Neutrophil (primary cell): Measurements from ENCODE around the gene DSEL.

Experiments used
- H3K27ac ChIP-seq: fragments of 200-600 bp; sonication (generic); 2 replicates; pipeline ENCODE4 v1.5.1; 2016; ENCODE audit warnings: mild to moderate bottlenecking, moderate library complexity
- H3K27me3 ChIP-seq: fragments of 200-600 bp; sonication (generic); 2 replicates; pipeline ENCODE4 v1.6.0; 2016; ENCODE audit warnings: mild to moderate bottlenecking
- H3K36me3 ChIP-seq: fragments of 200-600 bp; sonication (generic); 2 replicates; pipeline ENCODE4 v1.5.1; 2017
- H3K4me1 ChIP-seq, 2 experiments: fragments of 200-600 bp in 1 of 2; sonication (generic) in 1 of 2; 1 replicate in 1 of 2; 2 replicates in 1 of 2; pipeline versions ENCODE4 v1.5.1 to v1.6.1; 2013 to 2016; ENCODE audit warnings: low read depth in 1 of 2, low read length in 1 of 2, mild to moderate bottlenecking in 1 of 2, moderate library complexity in 1 of 2; ENCODE audit not compliant: control insufficient read depth in 1 of 2, insufficient read depth in 1 of 2
- H3K4me3 ChIP-seq, 2 experiments: fragments of 200-600 bp in 1 of 2; sonication (generic) in 1 of 2; 1 replicate in 1 of 2; 2 replicates in 1 of 2; pipeline ENCODE4 v1.5.1; 2013 to 2016; ENCODE audit warnings: low read depth in 1 of 2, low read length in 1 of 2, mild to moderate bottlenecking in 1 of 2, moderate library complexity in 1 of 2
- H3K9me3 ChIP-seq: fragments of 200-600 bp; sonication (generic); 2 replicates; pipeline ENCODE4 v1.5.1; 2016
- TF ChIP-seq, protein P1 (sequence below): fragments of 200-600 bp; sonication (generic); IDR thresholded peaks from 2 replicates; pipeline ENCODE4 v1.5.1; 2016; ENCODE audit warnings: antibody characterized with exemption

Gene DSEL

DNA sequence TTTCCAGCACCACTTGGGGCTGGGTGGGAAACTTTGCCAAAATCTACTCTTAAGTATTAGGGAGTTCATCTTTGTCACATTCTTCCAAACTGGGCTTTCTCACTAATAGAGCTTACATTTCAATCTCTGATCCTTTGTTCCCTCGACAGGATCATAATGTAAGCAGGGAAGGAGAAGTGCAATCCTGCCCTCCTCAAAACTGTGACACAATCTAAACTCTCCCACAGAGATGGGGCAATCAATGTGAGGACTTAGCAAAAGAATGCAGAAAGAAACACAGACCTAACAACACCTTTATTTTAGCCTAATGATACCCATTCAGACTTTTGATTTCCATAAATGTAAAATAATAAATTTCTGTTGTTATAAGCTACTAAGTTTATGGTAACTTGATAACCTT, 40.8 kb downstream of the DSEL start:
- H3K27ac ChIP-seq, result no peak overlapping the region
- H3K36me3 ChIP-seq, result no peaks in the 10 kb centered on the region
- no peaks in the 10 kb centered on the region for H3K9me3 ChIP-seq
- no peak overlapping the region for H3K4me3 ChIP-seq
- TF ChIP-seq, protein P1, sequence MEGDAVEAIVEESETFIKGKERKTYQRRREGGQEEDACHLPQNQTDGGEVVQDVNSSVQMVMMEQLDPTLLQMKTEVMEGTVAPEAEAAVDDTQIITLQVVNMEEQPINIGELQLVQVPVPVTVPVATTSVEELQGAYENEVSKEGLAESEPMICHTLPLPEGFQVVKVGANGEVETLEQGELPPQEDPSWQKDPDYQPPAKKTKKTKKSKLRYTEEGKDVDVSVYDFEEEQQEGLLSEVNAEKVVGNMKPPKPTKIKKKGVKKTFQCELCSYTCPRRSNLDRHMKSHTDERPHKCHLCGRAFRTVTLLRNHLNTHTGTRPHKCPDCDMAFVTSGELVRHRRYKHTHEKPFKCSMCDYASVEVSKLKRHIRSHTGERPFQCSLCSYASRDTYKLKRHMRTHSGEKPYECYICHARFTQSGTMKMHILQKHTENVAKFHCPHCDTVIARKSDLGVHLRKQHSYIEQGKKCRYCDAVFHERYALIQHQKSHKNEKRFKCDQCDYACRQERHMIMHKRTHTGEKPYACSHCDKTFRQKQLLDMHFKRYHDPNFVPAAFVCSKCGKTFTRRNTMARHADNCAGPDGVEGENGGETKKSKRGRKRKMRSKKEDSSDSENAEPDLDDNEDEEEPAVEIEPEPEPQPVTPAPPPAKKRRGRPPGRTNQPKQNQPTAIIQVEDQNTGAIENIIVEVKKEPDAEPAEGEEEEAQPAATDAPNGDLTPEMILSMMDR, result no peak
- no peaks in the 10 kb centered on the region for H3K27me3 ChIP-seq
- no peaks in the 10 kb centered on the region for H3K4me1 ChIP-seq

DNA sequence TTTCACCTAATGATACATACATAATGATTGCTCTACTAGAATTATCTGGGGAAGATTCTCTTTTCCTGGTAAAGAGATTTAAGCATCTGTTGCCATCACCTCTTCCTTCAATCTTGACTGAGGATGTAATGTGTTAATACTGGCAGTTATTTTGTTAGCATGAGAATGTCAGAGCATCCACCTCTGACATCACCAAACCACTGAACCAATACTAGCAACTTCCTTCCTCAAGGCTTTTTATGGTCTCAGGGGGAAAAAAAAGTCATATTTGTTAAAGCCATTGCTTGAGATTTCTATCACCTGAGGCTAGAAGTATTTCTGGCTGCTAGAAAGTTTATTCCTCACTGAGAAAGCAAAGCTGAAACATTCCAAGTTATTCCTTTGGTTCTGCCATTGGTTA, 48.5 kb downstream of the DSEL start:
- H3K4me3 ChIP-seq, result no peak overlapping the region

DNA sequence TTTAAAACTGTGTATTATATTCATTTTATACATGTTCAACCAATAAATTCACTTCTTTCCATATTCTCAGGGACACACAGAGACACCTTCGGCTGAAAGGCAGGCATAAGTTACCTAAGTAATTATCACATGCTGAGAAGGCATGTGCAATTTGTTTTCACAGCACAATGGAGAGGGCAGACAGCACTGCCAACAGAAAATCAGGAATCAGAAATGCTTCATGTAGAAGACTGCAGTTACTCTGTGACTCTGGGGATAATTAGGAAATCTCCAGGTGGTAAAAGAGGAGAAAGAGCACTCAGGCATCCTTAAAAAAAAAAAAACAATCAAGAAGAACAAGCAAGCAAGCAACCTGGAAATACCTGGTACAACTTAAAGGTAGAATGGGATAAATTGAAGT, 49.3 kb downstream of the DSEL start:
- no peaks in the 10 kb centered on the region for H3K9me3 ChIP-seq
- H3K27ac ChIP-seq, result no peak overlapping the region
- no peaks in the 10 kb centered on the region for H3K36me3 ChIP-seq
- H3K27me3 ChIP-seq, result no peaks in the 10 kb centered on the region
- no peak overlapping the region for H3K4me3 ChIP-seq
- TF ChIP-seq, protein P1, result no peak
- H3K4me1 ChIP-seq, result no peaks in the 10 kb centered on the region

More for the DNA sequence above, 48.5 kb downstream of the DSEL start:
- Histone ChIP-seq H3K36me3 (no peaks in the 10 kb centered on the region), H3K4me1 (no peaks in the 10 kb centered on the region), H3K27ac (no peak overlapping the region), H3K9me3 (no peaks in the 10 kb centered on the region), H3K27me3 (no peaks in the 10 kb centered on the region)
- TF ChIP-seq, protein P1, result no peak

DNA sequence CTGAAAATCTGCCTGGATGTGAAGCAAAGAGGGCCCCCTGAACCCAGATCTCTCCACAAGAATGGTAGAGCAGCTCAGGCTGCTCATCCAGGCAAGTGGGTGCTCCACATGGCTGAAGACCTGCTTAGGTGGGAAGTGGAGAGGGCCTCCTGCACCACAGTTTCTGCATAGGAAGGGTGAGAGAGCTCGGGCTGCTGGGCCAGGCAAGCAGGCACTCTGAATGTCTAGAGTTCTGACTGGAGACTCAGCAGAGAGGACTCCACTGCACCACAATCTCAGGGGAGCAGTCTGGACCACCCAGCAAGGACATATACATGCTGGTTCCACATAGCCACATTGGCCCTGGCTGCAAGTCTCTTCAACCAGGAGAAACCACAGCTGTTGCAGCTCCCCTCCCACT, 52.0 kb downstream of the DSEL start:
- no peaks in the 10 kb centered on the region for H3K4me1 ChIP-seq
- no peak overlapping the region for H3K27ac ChIP-seq
- H3K36me3 ChIP-seq, result no peaks in the 10 kb centered on the region
- TF ChIP-seq, protein P1, result no peak
- H3K9me3 ChIP-seq, result no peaks in the 10 kb centered on the region
- no peak overlapping the region for H3K4me3 ChIP-seq
- H3K27me3 ChIP-seq, result no peaks in the 10 kb centered on the region

DNA sequence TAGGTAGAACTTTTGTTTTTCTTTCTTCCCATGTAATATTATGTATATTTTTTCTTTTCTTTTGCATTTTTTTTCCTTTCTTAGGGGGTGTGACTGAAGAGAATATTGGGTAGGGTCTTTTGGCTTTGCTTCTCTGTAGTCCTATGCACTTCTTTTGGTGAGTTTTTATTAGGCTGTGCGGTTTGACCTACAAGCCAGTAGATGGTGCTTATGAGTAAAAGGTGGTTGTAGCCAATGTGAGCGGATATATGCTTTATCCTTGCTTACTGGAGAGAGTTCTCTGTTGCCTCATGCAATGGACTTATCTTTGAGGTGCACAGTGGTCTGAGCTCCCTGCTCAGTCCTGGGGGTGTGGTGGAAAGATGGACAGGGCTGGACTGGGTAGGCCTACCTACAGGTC, 52.7 kb downstream of the DSEL start:
- H3K36me3 ChIP-seq, result no peaks in the 10 kb centered on the region
- H3K27ac ChIP-seq, result no peak overlapping the region
- no peaks in the 10 kb centered on the region for H3K27me3 ChIP-seq
- no peaks in the 10 kb centered on the region for H3K4me1 ChIP-seq
- H3K4me3 ChIP-seq, result no peak overlapping the region
- no peaks in the 10 kb centered on the region for H3K9me3 ChIP-seq
- TF ChIP-seq, protein P1, result no peak

DNA sequence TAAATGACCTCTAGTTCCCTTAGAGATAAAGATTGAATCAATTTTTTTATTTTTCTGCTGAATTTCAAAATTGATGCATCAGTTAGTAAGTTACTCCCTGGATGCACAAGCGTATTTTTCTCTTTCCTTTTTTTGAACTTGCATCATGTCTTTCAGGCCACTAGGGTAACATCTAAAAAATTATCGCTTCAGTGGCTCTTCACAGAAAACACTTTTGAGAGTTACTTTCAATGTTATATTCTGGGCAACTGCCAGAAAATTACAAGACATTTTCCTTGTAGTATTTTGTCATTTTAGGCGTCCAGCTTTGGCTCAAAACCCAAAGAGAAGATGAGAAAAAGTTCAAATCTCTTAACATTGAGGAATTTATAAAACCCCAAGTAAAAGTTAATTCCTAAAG, 59.8 kb downstream of the DSEL start:
- Histone ChIP-seq H3K9me3 (no peaks in the 10 kb centered on the region), H3K36me3 (no peaks in the 10 kb centered on the region), H3K27me3 (no peaks in the 10 kb centered on the region), H3K4me1 (no peaks in the 10 kb centered on the region), H3K4me3 (no peak overlapping the region), H3K27ac (no peak overlapping the region)
- TF ChIP-seq, protein P1, result no peak
